Esophagus muscularis mucosa (tissue), 3 donors: ENCODE data around the gene PRSS50.

ENCODE experiments used
- POLR2AphosphoS5 ChIP-seq, 2 donors: sonication (generic); formaldehyde crosslinking; IDR thresholded peaks; one replicate each; pipeline ENCODE4 v1.6.1; 2017; ENCODE audit warnings: antibody characterized with exemption in 2 of 2
- TF ChIP-seq, protein P1 (sequence below), 3 experiments: fragments of 200-600 bp in 2 of 3; fragments of 450-650 bp in 1 of 3; sonication (generic) in 2 of 3; IDR thresholded peaks; one replicate each; pipeline ENCODE4 v1.5.1; 2017 to 2019; ENCODE audit warnings: antibody characterized with exemption in 3 of 3, mild to moderate bottlenecking in 2 of 3, moderate library complexity in 1 of 3

DNA sequence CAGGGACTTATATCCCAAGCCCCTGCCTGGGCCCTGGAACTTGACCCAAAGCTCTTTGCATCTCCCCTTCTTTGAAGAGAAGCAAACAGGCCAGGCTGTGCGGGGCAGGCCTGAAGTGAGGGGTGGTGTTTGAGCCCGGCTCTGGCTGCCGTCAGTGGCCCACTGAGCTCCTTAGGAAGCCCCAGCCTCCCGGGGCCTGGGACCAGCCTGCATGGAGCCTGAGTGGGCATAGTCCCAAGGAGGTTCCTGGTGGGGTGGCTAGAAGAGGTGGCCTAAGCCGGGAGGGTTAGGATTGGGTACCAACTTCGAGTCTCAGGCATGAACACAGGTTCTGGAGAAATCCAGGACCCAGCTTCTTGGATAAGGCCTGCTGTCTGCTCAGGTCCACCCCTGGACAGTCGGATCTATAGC lies 10.1 kb downstream of the PRSS50 start:
- TF ChIP-seq, protein P1, sequence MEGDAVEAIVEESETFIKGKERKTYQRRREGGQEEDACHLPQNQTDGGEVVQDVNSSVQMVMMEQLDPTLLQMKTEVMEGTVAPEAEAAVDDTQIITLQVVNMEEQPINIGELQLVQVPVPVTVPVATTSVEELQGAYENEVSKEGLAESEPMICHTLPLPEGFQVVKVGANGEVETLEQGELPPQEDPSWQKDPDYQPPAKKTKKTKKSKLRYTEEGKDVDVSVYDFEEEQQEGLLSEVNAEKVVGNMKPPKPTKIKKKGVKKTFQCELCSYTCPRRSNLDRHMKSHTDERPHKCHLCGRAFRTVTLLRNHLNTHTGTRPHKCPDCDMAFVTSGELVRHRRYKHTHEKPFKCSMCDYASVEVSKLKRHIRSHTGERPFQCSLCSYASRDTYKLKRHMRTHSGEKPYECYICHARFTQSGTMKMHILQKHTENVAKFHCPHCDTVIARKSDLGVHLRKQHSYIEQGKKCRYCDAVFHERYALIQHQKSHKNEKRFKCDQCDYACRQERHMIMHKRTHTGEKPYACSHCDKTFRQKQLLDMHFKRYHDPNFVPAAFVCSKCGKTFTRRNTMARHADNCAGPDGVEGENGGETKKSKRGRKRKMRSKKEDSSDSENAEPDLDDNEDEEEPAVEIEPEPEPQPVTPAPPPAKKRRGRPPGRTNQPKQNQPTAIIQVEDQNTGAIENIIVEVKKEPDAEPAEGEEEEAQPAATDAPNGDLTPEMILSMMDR (IDR thresholded peaks at IDR 0.05), result no peak
- TF ChIP-seq POLR2AphosphoS5 (IDR thresholded peaks at IDR 0.05), result no peak
